ENCODE data around the gene INAFM2.

INAFM2 gene

GRCh38 chr15:40365624-40366456 lies 42.3 kb downstream of the INAFM2 start:
- DNase-seq: no peak

- no peak for DNase-seq
These were observed 43.2 kb downstream of the INAFM2 start for GRCh38 chr15:40366457-40367370.

GRCh38 chr15:40367371-40367685 lies 43.8 kb downstream of the INAFM2 start:
- DNase-seq: no peak

- peak; percentile 97 for DNase-seq
These were observed 44.5 kb downstream of the INAFM2 start for GRCh38 chr15:40367686-40368611.

GRCh38 chr15:40368719-40369473 lies 45.4 kb downstream of the INAFM2 start:
- DNase-seq: no peak

- DNase-seq: no peak
These were observed 46.0 kb downstream of the INAFM2 start for GRCh38 chr15:40369474-40369869.

- DNase-seq: no peak
These were observed 46.5 kb downstream of the INAFM2 start for GRCh38 chr15:40369971-40370370.

- DNase-seq: no peak
These were observed 49.5 kb downstream of the INAFM2 start for GRCh38 chr15:40372981-40373380.

All from DMS53 (cell line).